HG02759 (cell line): ENCODE data around the gene CHRNA5.
"Not testable (repeated sequence)": the region's sequence is repeated elsewhere in the genome, so short reads cannot be mapped to it uniquely, and the experiment has no call there.

ENCODE experiments used
- ATAC-seq: cut with Tn5 transposase; IDR thresholded peaks from one replicate; pipeline ENCODE4 v1.9.1; 2021; ENCODE audit warnings: mild to moderate bottlenecking, moderate library complexity; ENCODE audit not compliant: unreplicated experiment

The CHRNA5 gene

GRCh38 chr15:78564743-78565096 lies 600 bp upstream of the CHRNA5 start:
- ATAC-seq: peak; percentile 14

GRCh38 chr15:78565951-78566774 lies 843 bp downstream of the CHRNA5 start:
- peak; percentile 23 for ATAC-seq

- no peak for ATAC-seq
These were observed 2.2 kb downstream of the CHRNA5 start for GRCh38 chr15:78567531-78567930.

GRCh38 chr15:78570710-78571109 lies 5.4 kb downstream of the CHRNA5 start:
- no peak for ATAC-seq

DNA sequence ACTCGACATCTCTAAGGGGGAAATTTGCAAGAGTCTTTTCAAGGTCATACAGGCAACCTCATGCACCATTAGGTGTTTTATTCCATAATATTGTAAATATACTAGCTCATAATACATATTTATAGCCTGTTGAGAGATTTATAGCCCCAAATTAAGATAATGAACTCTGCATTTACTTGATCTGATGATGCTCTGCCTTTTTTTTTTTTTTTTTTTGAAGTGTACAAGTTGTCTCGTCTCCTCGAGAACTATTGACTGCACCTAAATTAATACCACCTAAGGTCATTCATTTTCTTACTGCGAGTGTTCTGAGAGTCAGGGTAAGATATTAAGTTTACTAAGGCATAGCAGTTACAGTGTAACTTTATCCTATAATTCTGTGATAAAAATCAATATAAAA lies 6.1 kb downstream of the CHRNA5 start:
- ATAC-seq: no peak

- ATAC-seq: no peak
These were observed 8.1 kb downstream of the CHRNA5 start for GRCh38 chr15:78573416-78573815.

DNA sequence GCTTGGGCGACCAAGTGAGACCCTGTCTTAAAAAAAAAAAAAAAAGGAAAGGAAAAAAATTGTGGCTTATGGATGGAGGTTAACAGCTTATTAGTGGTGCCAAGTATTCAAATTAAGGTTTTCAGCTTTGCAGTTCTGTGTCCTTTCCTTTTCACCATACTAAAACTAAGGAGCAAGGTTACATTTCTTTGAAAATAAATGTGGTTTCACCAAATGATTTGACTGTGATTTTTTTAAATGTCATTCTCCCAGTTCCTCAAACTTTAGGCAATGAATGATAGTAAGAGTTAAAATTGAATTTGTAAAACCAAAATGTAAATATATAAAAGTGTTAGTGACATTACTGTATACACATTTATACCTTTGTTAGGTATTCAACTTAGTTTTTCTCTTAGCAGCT lies 9.6 kb downstream of the CHRNA5 start:
- no peak for ATAC-seq

- no peak for ATAC-seq
These were observed 32.3 kb downstream of the CHRNA5 start for GRCh38 chr15:78597583-78597982.

GRCh38 chr15:78598348-78598747 lies 33.0 kb downstream of the CHRNA5 start:
- ATAC-seq: no peak

DNA sequence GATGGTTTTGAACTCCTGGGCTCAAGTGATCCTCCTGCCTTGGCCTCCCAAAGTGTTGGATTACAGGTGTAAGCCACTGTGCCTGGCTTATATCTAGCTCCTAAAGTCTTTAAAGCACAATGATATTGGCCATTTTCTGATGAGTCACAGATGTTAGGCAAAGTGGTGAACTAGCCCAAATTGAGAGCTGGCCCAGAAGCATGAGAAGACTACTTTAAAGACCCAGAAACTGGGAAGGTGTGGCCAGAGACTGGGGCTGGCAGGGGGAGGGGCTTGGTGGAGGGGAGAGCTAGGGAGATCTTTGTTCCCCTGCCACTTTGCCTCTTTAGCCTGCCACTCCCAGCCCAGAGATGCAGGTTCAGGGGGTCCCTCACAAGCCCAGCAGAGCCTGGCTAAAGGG lies 33.9 kb downstream of the CHRNA5 start:
- ATAC-seq: no peak

- no peak for ATAC-seq
These were observed 38.1 kb downstream of the CHRNA5 start for GRCh38 chr15:78603467-78603866.

DNA sequence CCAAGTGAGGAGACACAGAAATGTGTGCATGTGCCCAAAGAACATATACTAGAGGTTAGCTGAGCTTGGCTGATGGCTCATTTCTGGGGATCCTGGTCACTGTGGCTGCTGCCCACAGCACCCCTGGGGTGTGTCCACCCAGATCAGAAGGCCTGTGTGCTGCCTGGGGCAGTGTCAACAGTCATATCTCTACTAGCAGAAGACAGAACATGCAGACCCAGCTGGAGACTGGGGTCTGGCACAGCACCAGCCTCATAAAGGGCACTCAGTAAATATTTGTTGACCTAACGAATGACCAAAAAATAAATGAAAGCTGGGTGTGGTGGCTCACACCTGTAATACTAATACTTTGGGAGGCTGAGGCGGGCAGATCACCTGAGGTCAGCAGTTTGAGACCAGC lies 39.1 kb downstream of the CHRNA5 start:
- ATAC-seq: no peak

- ATAC-seq: no peak
These were observed 39.9 kb downstream of the CHRNA5 start for GRCh38 chr15:78605201-78605600.

DNA sequence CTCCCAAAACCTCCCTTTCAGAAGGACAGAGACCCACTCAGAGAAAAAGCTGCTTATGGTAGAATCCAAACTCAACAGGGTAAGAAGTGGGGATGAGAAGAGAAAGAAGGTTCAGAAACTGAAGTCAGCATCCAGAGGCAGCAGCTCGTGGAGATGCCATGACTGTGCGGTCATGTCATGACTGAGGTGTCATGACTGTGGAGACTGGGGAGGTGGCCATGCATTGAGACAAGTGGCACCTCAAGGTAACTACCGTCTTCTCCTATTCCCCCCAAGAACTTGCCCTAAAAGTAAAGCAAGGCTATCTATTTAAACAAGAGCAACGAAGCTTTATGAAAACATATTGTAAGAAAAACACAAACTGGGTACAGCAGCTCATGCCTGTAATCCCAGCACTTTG lies 40.4 kb downstream of the CHRNA5 start:
- ATAC-seq: no peak

GRCh38 chr15:78609551-78609950 lies 44.2 kb downstream of the CHRNA5 start:
- not testable (repeated sequence) for ATAC-seq

- ATAC-seq: no peak
These were observed 48.7 kb downstream of the CHRNA5 start for GRCh38 chr15:78614021-78614420.

GRCh38 chr15:78615151-78615589 lies 49.9 kb downstream of the CHRNA5 start:
- ATAC-seq: no peak

GRCh38 chr15:78616506-78616905 lies 51.2 kb downstream of the CHRNA5 start:
- ATAC-seq: no peak

GRCh38 chr15:78617076-78617475 lies 51.8 kb downstream of the CHRNA5 start:
- ATAC-seq: no peak

- no peak for ATAC-seq
These were observed 52.2 kb downstream of the CHRNA5 start for GRCh38 chr15:78617516-78617915.

GRCh38 chr15:78618064-78618463 lies 52.7 kb downstream of the CHRNA5 start:
- no peak for ATAC-seq

- ATAC-seq: peak; percentile 47
These were observed 53.2 kb downstream of the CHRNA5 start for GRCh38 chr15:78618490-78618934.
